NCI-H748 treated with DMSO at 0.1 percent for 48 hours (cell line): Measurements from ENCODE around the gene MBOAT1.
"Not testable (repeated sequence)": the region's sequence is repeated elsewhere in the genome, so short reads cannot be mapped to it uniquely, and the experiment has no call there.

Experiments used
- DNase-seq: peaks from one replicate; lab custom pipeline; 2025; lab: John Stamatoyannopoulos, UW

Gene MBOAT1, protein sequence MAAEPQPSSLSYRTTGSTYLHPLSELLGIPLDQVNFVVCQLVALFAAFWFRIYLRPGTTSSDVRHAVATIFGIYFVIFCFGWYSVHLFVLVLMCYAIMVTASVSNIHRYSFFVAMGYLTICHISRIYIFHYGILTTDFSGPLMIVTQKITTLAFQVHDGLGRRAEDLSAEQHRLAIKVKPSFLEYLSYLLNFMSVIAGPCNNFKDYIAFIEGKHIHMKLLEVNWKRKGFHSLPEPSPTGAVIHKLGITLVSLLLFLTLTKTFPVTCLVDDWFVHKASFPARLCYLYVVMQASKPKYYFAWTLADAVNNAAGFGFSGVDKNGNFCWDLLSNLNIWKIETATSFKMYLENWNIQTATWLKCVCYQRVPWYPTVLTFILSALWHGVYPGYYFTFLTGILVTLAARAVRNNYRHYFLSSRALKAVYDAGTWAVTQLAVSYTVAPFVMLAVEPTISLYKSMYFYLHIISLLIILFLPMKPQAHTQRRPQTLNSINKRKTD

GRCh38 chr6:20212392-20213111 is at the start of gene MBOAT1:
MBOAT1 (minus strand) TSS chr6:20212469; CDS start chr6:20212234, 235 bp downstream.
- peak; percentile 87 for DNase-seq

- no peak for DNase-seq
Observed at GRCh38 chr6:20261685-20262084, 49.4 kb upstream of the MBOAT1 start.

GRCh38 chr6:20260360-20260759 is 48.1 kb upstream of the MBOAT1 start:
- no peak for DNase-seq

GRCh38 chr6:20259316-20260049 is 47.2 kb upstream of the MBOAT1 start:
- DNase-seq = no peak

- DNase-seq = no peak
Observed at GRCh38 chr6:20255428-20255827, 43.2 kb upstream of the MBOAT1 start.

DNA sequence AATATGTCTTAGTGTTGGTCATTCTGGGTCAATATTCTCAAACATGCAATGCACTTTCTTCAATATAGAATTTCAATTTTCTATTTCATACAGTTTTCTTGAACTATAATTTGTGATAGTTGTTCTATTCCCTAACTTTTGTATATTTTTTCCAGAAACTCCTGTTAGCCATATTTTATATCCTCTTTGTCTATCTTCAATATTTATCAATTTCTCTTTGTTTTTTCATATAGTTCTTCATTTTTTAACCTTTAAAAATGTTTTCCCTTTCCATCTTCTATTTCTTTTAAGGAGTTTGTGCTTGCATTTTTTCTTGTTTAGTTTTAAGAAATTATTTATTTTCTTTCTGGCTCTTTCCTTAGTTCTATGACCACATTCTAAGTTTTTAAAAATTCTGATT is 42.0 kb upstream of the MBOAT1 start:
- no peak for DNase-seq

- DNase-seq = no peak
Observed at GRCh38 chr6:20253021-20253420, 40.8 kb upstream of the MBOAT1 start.

DNA sequence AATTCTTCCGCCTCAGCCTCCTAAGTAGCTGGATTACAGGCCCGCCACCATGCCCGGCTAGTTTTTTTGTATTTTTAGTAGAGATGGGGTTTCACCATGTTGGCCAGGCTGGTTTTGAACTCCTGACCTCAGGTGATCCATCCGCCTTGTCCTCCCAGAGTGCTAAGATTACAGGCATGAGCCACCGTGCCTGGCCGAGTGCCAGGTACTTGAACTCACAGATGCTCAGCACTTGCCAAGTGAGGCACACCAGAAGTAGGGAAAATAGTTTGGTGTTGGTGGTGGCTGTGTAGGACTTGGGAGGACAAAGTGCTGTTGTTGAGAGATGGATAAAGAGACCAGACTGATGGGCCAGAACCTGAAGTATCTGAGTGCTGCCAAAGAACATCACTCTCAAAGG is 40.0 kb upstream of the MBOAT1 start:
- no peak for DNase-seq

- DNase-seq = no peak
Observed at GRCh38 chr6:20251525-20251924, 39.3 kb upstream of the MBOAT1 start.

- DNase-seq = peak; percentile 29
Observed at GRCh38 chr6:20246125-20246524, 33.9 kb upstream of the MBOAT1 start.

- not testable (repeated sequence) for DNase-seq
Observed at GRCh38 chr6:20244807-20245681, 32.8 kb upstream of the MBOAT1 start.

- DNase-seq = no peak
Observed at GRCh38 chr6:20243288-20243687, 31.0 kb upstream of the MBOAT1 start.

DNA sequence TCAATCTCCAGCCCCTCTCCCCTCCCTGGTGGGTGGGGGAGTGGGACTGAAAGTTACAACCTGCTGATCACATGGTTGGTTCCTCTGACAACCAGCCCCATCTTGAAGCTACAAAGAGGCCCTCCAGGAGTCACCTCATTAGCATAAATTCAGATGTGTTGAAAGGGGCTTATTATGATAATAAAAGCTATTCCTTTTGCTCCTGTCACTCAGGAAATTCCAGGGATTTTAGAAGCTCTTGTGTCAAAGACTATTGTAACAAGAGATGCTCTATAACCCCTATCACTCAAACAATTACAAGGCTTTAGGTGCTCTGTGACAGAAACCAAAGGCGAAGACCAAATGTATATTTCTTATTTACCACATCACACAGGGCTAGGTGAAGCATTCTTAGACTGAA is 30.1 kb upstream of the MBOAT1 start:
- DNase-seq = no peak

- no peak for DNase-seq
Observed at GRCh38 chr6:20241102-20241501, 28.8 kb upstream of the MBOAT1 start.

GRCh38 chr6:20238688-20239587 is 26.7 kb upstream of the MBOAT1 start:
- DNase-seq = no peak

- no peak for DNase-seq
Observed at GRCh38 chr6:20237677-20238460, 25.6 kb upstream of the MBOAT1 start.

DNA sequence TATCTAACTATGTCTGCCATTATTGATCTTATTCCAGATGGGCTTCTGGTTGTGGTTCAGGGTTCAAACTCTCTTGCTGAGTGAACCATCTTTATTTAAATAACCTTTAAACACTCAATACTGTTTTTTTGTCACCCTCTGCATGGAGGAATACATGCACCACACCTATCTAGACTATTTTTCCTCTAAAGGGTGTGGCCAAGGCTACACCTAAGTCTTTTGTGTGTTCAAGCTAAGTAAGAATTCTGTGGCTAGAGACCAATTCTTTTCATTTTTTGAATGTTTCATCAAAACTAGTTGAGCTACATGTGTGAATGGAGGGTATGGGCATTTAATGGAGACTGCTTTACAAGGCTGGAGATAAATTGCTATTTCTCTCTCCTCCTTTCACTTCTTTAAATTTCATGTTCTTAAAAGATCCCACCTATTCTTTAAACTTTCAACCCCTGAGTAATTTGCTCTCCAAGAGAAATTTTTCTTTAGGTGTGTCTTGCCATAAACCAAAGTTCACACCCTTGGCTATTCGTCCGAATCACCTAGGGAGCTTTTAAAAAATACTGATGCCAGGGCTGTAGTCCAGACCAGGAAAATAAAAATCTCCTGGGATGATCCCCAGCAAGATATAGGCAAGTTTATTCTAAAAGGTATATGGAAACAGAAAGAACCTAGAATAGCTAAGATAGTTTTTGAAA is 24.8 kb upstream of the MBOAT1 start:
- DNase-seq = no peak

GRCh38 chr6:20236344-20236743 is 24.1 kb upstream of the MBOAT1 start:
- DNase-seq = no peak

- no peak for DNase-seq
Observed at GRCh38 chr6:20235041-20235440, 22.8 kb upstream of the MBOAT1 start.
